NT2/D1 (cell line): Measurements from ENCODE around the gene VAMP2.

Experiments used
- SUZ12 ChIP-seq: IDR thresholded peaks from 2 replicates; pipeline ENCODE4 v1.6.1; 2011; ENCODE audit not compliant: insufficient read length, insufficient read depth; ENCODE audit errors: extremely low read depth
- YY1 ChIP-seq: IDR thresholded peaks from 2 replicates; pipeline ENCODE4 v1.6.1; 2011; ENCODE audit not compliant: insufficient read length, insufficient read depth
- ZNF274 ChIP-seq: IDR thresholded peaks from 2 replicates; pipeline ENCODE4 v1.6.1; 2011; ENCODE audit warnings: mild to moderate bottlenecking, low read depth, low read length

- TF ChIP-seq SUZ12 (no peak), YY1 (no peak), ZNF274 (no peak)
Measured at GRCh38 chr17:8116776-8117175, 46.0 kb downstream of the VAMP2 start.
